HK-2 (cell line): ENCODE measurements around the gene ZNF845.
A peak's percentile ranks its signal among the peaks of the same experiment; 100 is the strongest.
"Not testable (repeated sequence)": the region's sequence is repeated elsewhere in the genome, so short reads cannot be mapped to it uniquely, and the experiment has no call there.

Experiments used
- DNase-seq: peaks from one replicate; pipeline ENCODE4 v3.0.0-alpha.2; 2018; ENCODE audit not compliant: unreplicated experiment

Gene ZNF845

DNA sequence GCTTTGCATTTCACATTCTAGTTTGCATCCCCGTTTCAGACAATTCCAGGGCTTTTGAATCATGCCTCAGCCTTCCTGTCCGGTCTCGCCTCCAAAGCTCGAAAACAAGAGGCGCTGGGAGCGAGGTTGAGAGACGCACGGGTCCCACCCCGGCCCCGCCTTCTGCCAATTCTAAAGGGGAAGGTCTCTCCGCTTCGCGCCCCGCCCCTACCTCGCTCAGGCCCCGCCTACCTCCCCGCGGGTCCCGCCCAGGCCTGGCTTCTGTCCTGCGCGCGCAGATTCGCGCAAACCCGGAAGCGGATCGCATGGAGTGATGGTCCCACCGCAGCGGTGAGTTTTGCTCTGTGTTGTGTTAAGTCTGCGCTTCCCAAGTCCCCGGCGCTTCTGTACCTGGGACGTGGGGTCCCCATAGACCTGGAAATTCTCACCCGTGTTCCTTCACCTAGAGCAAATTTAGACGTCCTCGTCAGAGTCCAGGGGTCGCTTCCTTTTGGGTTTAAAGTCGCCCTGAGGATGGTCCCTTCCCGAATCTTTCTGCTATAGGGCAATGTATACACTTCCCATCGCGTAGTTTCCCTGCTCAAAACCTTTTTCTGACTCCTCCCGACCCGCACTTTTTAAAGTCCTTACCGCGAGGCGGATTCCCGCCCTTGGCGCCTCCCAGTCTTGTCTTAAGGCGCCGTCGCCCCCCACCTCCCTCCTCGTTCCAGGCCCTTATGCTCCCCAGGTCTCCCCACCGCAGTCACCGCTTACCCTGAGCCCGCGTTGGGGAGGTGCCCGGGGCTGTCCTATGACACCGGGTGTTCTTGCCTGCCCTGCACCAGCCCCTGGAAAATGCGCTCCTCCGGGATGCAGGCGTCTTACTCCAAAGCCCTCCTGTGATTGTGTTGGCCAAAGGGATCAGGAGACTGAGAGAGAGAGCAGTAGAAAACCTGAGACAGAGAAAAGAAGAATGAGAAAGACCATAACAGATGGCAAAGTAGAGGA, at the start of gene ZNF845:
Gene ZNF845 (plus strand): TSS at position 287 of the 987 bp plus-strand sequence. CDS start 7,559 bp downstream, outside the sequence.
- DNase-seq: peak; percentile 95

DNA sequence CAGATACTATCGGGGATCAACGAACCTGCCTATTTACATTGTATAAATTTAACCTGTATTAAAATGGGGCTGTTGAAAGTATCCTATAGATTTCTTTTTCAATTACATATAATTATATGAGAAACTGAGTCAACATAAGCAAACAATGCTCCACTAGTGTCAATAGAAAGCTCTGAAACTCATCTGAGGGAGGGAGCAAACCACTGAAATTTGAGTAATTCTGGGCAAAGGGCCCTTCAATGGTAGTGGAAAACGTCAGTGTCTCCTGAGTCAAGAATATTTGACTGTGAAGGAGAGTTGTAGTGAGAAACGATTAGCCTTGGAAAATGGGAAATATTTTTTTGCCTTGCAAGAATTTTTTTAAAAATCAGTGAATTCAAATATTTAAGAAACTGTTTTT, 48.5 kb upstream of the ZNF845 start:
- no peak for DNase-seq

DNA sequence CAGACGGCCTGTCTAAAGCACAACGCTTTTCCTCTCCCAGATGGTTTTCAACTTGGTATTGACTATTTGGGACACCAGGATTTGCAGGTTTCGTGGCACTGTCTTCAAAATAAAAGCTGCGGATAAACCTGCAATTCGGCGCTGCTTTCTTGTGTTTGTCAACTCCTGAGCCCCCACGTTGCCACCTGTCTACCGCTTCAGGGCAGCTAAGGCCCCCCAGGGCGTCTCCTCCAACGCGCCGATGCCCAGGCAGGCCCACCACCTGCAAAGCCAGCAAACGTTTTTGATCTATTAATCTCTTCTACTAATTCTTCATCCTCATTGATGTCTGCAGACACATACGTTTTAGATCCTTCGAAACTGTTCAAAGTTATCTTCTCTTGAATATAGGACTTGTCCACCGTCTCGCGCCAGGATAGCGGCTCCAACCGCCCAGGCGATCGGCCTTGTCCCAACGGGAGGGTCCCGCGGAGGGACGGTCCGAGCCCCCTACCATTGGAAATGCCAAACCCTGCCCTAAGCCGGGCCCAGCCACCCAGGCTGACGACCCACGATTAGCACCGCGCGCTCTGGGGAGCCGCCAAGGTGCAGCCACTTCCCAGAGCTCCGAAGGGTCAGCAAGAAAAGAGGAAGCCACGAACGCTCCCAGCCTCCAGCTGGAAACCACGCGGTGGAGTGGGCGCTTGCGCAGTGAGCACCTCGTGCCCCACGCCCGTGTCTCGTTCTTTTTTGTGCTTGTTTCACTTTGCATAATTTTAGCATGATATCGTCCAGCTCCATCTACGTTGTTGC, 42.6 kb upstream of the ZNF845 start:
- DNase-seq: no peak

- DNase-seq: no peak
Observed at GRCh38 chr19:53294786-53295441, 38.6 kb upstream of the ZNF845 start.

DNA sequence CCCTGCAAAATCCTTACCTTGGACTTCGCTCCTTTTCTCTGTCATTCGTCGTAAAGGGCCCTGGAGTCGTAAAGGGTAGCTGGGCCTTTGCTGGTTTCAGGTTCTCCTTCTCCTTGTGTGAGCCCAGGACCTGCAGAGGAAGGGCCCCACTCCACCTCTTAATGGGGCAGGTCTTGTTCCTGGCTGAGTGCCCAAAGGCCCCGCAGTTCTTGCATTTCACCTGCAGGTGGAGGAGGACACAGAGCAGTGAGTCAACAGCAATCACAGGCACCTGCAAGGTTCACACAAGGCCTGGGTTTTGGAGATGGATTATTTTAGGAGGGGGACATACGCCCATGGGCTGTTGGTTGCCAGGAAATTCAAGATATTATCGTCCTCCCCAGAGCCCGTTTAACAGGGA, 32.2 kb upstream of the ZNF845 start:
- not testable (repeated sequence) for DNase-seq

DNA sequence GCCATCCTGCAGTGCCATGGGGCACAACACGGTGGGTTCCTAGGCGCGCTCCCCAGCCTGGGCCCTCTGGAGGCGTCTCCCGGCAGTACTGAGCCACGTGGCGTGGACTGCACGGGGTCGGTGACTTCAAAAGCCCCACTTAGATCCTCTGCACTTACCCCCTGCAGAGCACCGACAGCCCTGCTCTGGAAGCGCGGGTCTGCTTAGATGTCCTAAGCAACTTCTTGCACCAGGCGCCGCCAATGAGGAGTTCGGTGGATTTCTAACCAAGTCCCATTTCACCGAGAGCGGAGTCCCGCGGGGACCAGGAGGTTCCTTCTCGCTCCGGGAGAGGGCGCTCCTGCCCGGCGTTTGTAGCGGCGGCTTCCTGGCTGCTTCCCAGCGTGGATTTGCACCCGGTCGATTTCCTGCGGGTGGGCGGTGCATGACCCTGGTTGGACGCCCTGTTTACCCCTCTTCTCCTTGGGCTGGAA, 25.2 kb upstream of the ZNF845 start:
- DNase-seq: no peak

- no peak for DNase-seq
Observed at GRCh38 chr19:53311044-53311443, 22.5 kb upstream of the ZNF845 start.

GRCh38 chr19:53311897-53312296, 21.7 kb upstream of the ZNF845 start:
- DNase-seq: no peak

GRCh38 chr19:53328967-53329366, 4.6 kb upstream of the ZNF845 start:
- DNase-seq: no peak

DNA sequence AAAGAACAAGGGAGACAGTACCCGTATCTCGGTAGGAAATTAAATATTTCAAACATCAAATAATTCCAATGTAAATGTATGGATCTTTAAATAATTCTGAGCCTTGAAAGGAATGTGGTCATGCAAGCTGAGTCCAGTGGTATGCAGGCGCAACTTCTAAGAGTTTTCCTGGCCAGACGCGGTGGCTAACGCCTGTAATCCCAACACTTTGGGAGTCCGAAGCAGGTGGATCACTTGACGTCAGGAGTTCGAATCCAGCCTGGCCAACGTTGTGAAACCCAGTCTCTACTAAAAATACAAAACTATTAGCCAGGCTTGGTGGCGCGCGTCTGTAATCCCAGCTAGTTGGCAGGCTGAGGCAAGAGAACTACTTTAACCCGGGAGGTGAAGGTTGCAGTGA, 1.1 kb upstream of the ZNF845 start:
- DNase-seq: no peak

GRCh38 chr19:53333066-53333462, 485 bp upstream of the ZNF845 start:
- peak; percentile 52 for DNase-seq

- DNase-seq: not testable (repeated sequence)
Observed at GRCh38 chr19:53344403-53344802, 10.9 kb downstream of the ZNF845 start.

DNA sequence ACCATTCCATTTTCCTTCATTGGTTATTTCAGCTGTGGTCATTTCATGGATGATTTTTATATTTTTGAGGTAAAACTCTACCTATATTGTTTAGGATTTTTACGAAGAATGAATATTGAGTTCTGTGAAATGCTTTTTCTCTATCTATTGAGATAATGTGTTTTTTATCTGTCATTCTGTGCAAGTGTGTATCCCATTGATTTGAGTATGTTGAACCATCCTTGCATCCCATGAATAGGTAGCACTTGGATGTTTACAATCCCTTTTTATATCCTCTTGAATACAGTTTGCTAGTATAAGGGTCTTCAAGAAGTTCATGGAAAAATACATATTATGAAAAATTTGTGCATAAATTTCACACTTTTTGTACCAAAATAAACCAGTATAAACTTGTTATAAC, 22.2 kb downstream of the ZNF845 start:
- DNase-seq: no peak

- DNase-seq: no peak
Observed at GRCh38 chr19:53357821-53358581, 24.5 kb downstream of the ZNF845 start.

GRCh38 chr19:53360056-53360455, 26.5 kb downstream of the ZNF845 start:
- DNase-seq: not testable (repeated sequence)

- DNase-seq: peak; percentile 88
Observed at GRCh38 chr19:53365134-53365898, 31.8 kb downstream of the ZNF845 start, which contains the start of gene ZNF525. TSS of gene ZNF525 (plus strand) at chr19:53365705. CDS start at chr19:53372282, 6,577 bp downstream.

DNA sequence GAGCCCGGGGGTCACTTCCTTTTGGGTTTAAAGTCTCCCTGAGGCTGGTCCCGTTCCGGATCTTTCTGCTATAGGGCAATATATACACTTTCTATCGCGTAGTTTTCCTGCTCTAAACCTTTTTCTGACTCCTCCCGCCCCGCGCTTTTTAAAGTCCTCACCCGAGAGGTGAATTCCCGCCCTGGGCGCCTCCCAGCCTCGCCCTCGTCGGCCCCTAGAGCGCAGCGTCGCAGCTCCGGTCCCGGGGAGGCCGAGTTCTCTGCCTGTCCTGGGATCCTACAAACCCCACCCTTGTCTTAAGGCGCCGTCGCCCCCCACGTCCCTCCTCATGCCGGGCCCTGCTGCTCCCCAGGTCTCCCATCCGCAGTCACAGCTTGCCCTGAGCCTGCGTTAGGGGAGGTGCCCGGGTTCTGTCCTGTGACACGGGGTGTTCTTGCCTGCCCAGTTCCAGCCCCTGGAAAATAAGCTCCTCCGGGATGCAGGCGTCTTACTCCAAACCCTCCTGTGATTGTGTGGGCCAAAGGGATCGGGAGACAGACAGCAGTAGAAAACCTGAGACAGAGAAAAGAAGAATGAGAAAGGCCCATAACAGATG, 32.4 kb downstream of the ZNF845 start:
- DNase-seq: peak; percentile 44

DNA sequence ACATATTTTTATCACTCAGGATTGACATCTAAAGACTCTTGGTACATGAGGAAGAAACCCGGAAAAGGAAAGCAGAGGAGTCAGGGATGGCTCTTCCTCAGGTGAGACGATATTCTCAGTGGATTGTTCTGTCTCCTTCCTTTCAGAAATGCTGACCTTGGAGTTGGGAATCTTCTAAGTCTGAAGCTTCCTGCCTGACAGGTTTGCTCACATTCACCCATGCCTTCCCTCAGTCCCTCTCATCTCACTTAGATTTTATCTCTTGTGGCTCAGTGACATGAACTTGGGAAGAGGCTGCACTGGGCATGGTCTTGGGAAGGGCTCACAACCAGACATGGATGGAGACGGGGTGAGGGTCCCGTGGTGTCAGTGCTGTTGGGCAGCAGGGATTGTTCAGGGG, 38.6 kb downstream of the ZNF845 start:
- DNase-seq: no peak

DNA sequence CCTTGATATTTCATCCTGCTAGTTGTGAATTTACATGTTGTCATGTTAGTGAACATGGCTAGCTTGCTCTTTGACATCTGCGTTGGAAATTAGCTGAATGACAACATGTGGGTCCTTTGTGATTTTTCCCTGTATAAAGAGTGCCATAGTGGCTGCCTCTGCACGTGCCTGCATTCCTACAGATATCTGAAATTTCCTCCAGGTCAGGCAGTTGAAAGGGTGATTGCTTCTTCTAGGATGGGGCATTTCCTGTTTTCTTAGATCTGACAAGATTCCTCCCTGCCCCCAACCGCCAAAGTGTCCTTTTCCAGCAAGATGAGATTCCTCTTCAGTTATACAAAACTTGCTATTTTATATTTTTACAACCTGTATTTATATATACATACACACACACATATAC, 40.7 kb downstream of the ZNF845 start:
- DNase-seq: no peak

GRCh38 chr19:53374743-53375142, 41.2 kb downstream of the ZNF845 start:
- no peak for DNase-seq
